T-helper 2 cell treated with Interferon-gamma antibody and Interleukin-4, amounts not matched to agents 5 μg/mL and 100 μg/mL, for 36 hours (primary cell): ENCODE results near the gene S100PBP.

Experiments used
- DNase-seq: peaks from one replicate; pipeline ENCODE4 v3.0.0; 2021; ENCODE audit warnings: low spot score
- H3K27ac Mint-ChIP-seq: one replicate; pipeline ENCODE4 v1.8.0; 2021; ENCODE audit warnings: mild to moderate bottlenecking, mixed read lengths
- H3K27me3 Mint-ChIP-seq: one replicate; pipeline ENCODE4 v1.8.0; 2021; ENCODE audit warnings: low read depth, mixed read lengths
- H3K36me3 Mint-ChIP-seq: one replicate; pipeline ENCODE4 v1.8.0; 2021; ENCODE audit warnings: low read depth, mixed read lengths
- H3K4me1 Mint-ChIP-seq: one replicate; pipeline ENCODE4 v1.8.0; 2021; ENCODE audit warnings: low read depth, mixed read lengths
- H3K4me3 Mint-ChIP-seq: one replicate; pipeline ENCODE4 v1.8.0; 2022; ENCODE audit warnings: mild to moderate bottlenecking, moderate library complexity, mixed read lengths
- H3K9me3 Mint-ChIP-seq: one replicate; pipeline ENCODE4 v1.8.0; 2021; ENCODE audit warnings: mixed read lengths

S100PBP gene

DNA sequence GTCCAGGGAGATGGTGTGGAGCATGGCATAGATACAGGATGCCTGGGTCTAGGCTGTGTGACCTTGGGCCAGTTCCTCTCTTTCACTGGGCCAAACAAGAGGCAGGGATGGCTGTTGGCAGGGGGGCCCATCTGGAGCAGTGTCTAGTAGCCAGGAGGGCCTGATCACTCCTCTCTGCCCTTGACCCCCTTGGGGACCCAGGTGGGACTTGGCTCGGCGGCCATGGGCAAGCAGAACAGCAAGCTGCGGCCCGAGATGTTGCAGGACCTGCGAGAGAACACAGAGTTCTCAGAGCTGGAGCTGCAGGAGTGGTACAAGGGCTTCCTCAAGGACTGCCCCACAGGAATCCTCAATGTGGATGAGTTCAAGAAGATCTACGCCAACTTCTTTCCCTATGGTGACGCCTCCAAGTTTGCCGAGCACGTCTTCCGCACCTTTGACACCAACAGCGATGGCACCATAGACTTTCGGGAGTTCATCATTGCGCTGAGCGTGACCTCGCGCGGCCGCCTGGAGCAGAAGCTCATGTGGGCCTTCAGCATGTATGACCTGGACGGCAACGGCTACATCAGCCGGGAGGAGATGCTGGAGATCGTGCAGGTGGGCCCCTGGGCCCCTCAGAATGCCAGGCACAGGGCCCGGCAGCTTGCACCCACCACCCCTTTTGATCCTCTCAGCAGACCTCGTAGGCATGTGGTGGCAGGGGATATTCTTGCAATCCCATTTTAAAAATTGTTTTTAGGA, 71.4 kb downstream of the S100PBP start:
- peaks cover 5% of the 10 kb centered on the region for H3K4me1 Mint-ChIP-seq
- peaks cover 72% of the 10 kb centered on the region for H3K27me3 Mint-ChIP-seq

DNA sequence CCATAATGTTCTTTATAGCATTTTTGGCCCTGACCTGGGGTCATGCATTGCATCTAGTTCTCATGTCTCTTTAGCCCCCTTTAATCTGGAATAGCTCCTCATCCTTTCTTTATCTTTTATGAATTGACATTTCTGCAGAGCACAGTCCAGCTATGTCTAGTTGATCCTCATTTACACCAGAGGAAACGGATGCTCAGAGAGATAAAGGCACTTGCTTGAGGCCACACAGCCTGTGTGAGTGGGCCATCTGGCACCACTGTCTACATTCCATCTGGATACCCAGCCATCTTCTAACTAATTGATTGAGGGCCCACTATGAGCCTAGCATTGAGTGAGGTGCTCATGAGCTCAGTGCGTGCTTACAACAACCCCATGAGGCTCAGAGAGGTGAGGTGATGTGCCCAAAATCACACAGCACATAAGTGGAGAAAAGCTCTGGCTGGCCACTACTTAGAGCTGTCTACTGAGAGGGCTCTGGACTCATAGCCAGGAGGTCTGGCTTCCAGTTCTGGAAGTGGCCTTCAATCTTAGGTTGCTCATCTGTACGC, 72.4 kb downstream of the S100PBP start:
- Mint-ChIP-seq H3K27ac (no peak overlapping the region), H3K4me1 (peaks cover 5% of the 10 kb centered on the region), H3K9me3 (no peaks in the 10 kb centered on the region), H3K27me3 (peaks cover 68% of the 10 kb centered on the region), H3K36me3 (no peaks in the 10 kb centered on the region), H3K4me3 (no peak overlapping the region)
- DNase-seq = no peak

More for the DNA sequence above, 71.4 kb downstream of the S100PBP start:
- Mint-ChIP-seq H3K27ac (no peak overlapping the region), H3K9me3 (no peaks in the 10 kb centered on the region), H3K36me3 (no peaks in the 10 kb centered on the region), H3K4me3 (no peak overlapping the region)
- DNase-seq = no peak

GRCh38 chr1:32890516-32891240, 73.2 kb downstream of the S100PBP start:
- Mint-ChIP-seq H3K27me3 (peaks cover 59% of the 10 kb centered on the region), H3K27ac (no peak overlapping the region), H3K4me3 (no peak overlapping the region), H3K4me1 (peaks cover 3% of the 10 kb centered on the region), H3K9me3 (no peaks in the 10 kb centered on the region), H3K36me3 (no peaks in the 10 kb centered on the region)
- DNase-seq = no peak

DNA sequence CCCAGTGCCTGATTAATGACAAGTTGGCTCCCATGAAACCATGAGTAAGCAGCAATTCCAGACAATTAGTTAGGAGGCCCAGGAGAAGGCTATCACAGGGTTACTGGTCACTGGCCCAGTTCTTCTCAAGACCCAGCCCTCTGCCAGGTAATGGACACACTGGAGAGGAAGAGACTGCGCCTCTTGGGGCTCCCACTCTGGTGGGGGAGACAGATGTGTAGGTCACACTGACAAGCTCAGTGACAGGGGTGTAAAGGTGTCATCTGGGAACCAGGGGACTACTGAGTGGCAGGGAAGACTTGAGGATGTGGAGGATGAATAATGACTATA, 73.8 kb downstream of the S100PBP start:
- no peak overlapping the region for H3K4me3 Mint-ChIP-seq
- H3K36me3 Mint-ChIP-seq = no peaks in the 10 kb centered on the region
- peaks cover 60% of the 10 kb centered on the region for H3K27me3 Mint-ChIP-seq
- no peak for DNase-seq
- H3K4me1 Mint-ChIP-seq = peaks cover 3% of the 10 kb centered on the region
- no peaks in the 10 kb centered on the region for H3K9me3 Mint-ChIP-seq
- H3K27ac Mint-ChIP-seq = no peak overlapping the region

DNA sequence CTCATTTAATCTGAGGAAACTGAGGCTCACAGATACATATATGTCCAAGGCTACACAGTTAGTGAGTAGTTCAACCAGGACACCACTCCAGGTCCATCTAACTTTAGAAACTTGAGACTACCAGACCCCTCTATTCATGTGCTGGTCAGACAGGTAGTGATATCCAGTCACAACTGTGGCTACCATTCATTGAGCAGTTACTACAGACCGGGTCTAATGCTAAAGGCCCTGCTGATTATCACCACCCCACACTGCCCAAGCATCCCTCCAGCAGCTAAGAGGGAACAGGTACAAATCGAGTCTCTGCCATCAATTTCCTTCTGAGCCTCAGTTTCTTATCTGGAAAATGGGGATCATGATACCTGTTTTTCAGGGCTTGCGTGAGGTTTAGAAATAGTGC, 74.2 kb downstream of the S100PBP start:
- DNase-seq = no peak
- Mint-ChIP-seq H3K9me3 (no peaks in the 10 kb centered on the region), H3K36me3 (no peaks in the 10 kb centered on the region), H3K27ac (no peak overlapping the region), H3K4me1 (peaks cover 3% of the 10 kb centered on the region), H3K27me3 (peaks cover 63% of the 10 kb centered on the region), H3K4me3 (peak overlapping the region; percentile 35)

- Mint-ChIP-seq H3K27ac (no peak overlapping the region), H3K4me1 (peaks cover 3% of the 10 kb centered on the region), H3K36me3 (no peaks in the 10 kb centered on the region), H3K9me3 (no peaks in the 10 kb centered on the region), H3K4me3 (peak overlapping the region; percentile 35), H3K27me3 (peaks cover 61% of the 10 kb centered on the region)
- DNase-seq = peak; percentile 32
Measured at GRCh38 chr1:32892368-32893197, 75.1 kb downstream of the S100PBP start.

DNA sequence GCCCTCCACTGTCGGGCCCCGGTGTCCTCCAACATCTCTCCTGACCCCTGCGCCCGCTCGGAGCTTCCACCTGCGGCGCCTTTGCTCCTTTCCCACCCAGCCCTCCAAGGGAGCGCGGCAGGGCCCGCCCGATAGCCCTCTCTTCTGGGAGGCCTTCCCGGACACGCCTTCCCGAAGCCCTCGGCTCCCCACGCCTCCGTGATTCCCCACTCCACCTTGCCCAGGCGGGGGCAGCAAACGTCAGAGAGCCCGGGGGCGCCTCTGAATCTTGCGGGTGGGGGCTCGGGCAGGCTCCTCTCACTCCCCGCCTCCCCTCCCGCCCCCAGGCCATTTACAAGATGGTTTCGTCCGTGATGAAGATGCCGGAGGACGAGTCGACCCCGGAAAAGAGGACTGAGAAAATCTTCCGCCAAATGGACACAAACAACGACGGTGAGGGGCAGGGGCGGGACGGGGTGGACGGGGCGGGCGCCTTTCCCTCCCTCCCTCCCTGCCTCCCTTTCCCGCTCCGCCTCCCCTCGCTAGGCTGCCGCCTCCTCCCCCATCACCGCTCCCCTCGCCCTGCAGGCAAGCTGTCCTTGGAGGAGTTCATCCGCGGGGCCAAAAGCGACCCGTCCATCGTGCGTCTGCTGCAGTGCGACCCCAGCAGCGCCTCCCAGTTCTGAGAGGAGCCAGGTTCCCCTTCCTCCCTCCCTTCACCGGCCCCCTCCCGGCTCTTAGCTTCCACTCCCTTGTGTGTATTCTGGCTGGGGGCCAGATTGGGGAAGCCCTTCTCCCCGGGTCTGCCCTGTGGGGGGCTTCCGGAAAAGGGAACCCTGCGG, 76.0 kb downstream of the S100PBP start:
- Mint-ChIP-seq H3K4me1 (peaks cover 3% of the 10 kb centered on the region), H3K27ac (no peak overlapping the region), H3K4me3 (peak overlapping the region; percentile 34), H3K27me3 (peaks cover 64% of the 10 kb centered on the region), H3K9me3 (no peaks in the 10 kb centered on the region), H3K36me3 (no peaks in the 10 kb centered on the region)
- DNase-seq = no peak

GRCh38 chr1:32894019-32894600, 76.7 kb downstream of the S100PBP start:
- no peak overlapping the region for H3K27ac Mint-ChIP-seq
- no peaks in the 10 kb centered on the region for H3K9me3 Mint-ChIP-seq
- peaks cover 69% of the 10 kb centered on the region for H3K27me3 Mint-ChIP-seq
- peaks cover 3% of the 10 kb centered on the region for H3K4me1 Mint-ChIP-seq
- peak overlapping the region; percentile 34 for H3K4me3 Mint-ChIP-seq
- no peak for DNase-seq
- no peaks in the 10 kb centered on the region for H3K36me3 Mint-ChIP-seq

DNA sequence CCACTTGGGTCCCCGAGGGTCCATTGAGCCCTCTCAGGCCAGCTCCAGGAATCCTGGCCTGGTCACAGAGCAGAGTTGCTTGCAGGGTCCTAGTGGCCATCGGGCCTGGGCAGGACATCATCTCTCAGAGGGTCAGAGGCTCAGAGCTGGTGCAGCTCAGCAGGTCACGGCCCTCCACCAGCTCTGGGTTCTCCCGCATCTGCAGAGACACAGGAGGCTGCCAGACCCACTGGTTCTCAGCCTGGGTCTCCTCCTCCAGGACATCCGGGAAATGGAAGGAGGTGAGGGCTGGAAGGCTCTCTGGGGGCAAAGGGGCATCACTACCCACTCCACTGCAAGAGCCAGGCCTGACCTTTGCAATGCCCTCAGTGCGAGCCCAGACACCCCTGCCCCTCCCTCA, 77.2 kb downstream of the S100PBP start:
- peaks cover 3% of the 10 kb centered on the region for H3K4me1 Mint-ChIP-seq
- no peak for DNase-seq
- peaks cover 68% of the 10 kb centered on the region for H3K27me3 Mint-ChIP-seq
- no peak overlapping the region for H3K4me3 Mint-ChIP-seq
- H3K27ac Mint-ChIP-seq = no peak overlapping the region
- H3K9me3 Mint-ChIP-seq = no peaks in the 10 kb centered on the region
- H3K36me3 Mint-ChIP-seq = no peaks in the 10 kb centered on the region

- Mint-ChIP-seq H3K4me1 (peaks cover 3% of the 10 kb centered on the region), H3K9me3 (no peaks in the 10 kb centered on the region), H3K36me3 (no peaks in the 10 kb centered on the region), H3K27ac (no peak overlapping the region), H3K4me3 (no peak overlapping the region), H3K27me3 (peaks cover 69% of the 10 kb centered on the region)
- no peak for DNase-seq
Measured at GRCh38 chr1:32895325-32896215, 78.1 kb downstream of the S100PBP start.

DNA sequence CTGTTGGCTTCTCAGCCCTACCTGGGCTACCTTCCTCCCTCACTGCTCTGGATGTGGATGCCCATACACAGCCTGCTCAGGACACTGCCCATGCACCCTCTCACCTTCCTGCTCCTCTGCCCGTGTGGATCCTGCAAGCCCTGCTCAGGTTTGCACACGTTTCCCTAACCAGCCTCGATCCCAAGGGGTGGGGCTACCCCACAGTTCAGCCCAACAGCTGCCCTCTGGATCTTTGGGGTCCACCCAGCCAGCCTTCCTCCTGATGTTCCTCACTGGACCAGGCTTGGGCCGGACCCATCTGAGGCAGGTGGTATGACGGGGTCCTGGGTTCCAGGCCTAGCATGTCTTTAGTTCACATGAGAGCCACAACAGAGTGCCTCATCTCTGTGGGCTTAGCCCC, 79.0 kb downstream of the S100PBP start:
- H3K4me3 Mint-ChIP-seq = no peak overlapping the region
- peaks cover 63% of the 10 kb centered on the region for H3K27me3 Mint-ChIP-seq

More for the DNA sequence above, 79.0 kb downstream of the S100PBP start:
- H3K27ac Mint-ChIP-seq = no peak overlapping the region
- peaks cover 3% of the 10 kb centered on the region for H3K4me1 Mint-ChIP-seq
- DNase-seq = no peak
- H3K36me3 Mint-ChIP-seq = no peaks in the 10 kb centered on the region
- H3K9me3 Mint-ChIP-seq = no peaks in the 10 kb centered on the region
